NCI-H446 (cell line): Measurements from ENCODE around the gene SOWAHC.
"Not testable (repeated sequence)": the region's sequence is repeated elsewhere in the genome, so short reads cannot be mapped to it uniquely, and the experiment has no call there.

Experiments used
- DNase-seq, 2 experiments: peaks; one replicate each; lab custom pipeline; 2025; lab: John Stamatoyannopoulos, UW

SOWAHC gene, protein sequence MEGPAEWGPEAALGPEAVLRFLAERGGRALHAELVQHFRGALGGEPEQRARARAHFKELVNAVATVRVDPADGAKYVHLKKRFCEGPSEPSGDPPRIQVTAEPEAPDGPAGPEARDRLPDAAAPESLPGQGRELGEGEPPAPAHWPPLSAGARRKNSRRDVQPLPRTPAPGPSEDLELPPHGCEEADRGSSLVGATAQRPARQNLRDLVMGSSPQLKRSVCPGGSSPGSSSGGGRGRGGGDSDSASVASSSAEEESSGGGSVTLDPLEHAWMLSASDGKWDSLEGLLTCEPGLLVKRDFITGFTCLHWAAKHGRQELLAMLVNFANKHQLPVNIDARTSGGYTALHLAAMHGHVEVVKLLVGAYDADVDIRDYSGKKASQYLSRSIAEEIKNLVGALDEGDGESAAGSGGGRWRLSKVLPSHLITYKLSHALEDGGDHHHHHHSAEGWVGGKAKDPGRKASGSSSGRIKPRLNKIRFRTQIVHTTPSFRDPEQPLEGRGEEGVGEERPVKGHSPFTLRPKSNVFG

DNA sequence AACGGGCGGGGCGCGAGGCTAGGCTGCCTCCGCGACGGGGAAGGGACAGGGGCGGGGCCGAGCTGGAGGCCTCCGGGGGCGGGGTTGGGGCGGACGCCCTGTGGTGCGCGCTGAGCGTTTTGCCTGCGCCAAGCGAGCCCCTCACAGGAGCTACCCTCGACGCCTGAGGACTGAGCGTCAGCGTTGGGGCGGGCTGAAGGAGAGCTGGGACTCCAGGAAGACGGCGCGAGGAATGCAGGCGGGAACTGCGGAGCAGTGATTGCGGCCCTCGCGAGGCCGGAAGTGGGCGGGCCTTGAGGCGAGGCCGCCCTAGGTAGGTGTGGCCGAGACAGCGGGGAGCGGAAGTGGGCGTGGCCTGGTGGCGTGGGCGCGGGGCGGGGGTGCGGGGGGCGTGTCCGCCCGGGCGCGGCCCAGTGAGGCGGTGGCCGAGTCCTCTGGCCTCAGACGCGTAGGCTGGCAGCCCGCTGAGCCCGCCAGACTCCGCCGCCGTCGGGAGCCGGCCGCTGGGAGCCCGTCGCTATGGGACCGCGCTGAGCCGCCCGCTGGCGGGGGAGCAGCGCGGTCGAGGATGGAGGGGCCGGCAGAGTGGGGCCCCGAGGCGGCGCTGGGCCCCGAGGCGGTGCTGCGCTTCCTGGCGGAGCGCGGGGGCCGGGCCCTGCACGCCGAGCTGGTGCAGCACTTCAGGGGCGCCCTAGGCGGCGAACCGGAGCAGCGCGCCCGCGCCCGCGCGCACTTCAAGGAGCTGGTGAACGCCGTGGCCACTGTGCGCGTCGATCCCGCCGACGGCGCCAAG lies at the start of gene SOWAHC, which contains the start of gene SEPTIN10:
SOWAHC (plus strand) TSS at position 443 of the 793 bp plus-strand sequence; CDS start at position 569, 126 bp downstream.
SEPTIN10 (minus strand) TSS at position 45 of the 793 bp plus-strand sequence. CDS start 139 bp downstream, outside the sequence.
- peak; percentile 88 to 99 for DNase-seq

DNA sequence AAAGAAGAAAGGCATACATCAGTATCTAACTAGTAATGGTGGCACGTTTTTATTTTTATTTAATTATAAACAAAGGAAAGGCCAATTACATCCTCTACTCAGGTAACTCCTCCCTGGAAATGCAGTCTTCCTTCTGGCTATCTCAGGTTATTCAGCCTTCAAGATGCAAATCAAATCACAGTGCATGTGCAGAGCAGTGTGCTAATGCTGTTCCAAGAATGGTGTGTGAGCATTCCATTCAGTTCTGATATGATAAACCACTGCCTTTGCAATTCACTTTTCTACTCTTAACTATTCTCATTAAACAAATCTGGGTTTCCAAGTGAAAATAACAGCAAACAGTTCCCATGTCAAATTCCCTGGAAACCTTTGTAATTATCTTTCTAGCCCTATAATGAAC lies 38.8 kb upstream of the SOWAHC start:
- DNase-seq = no peak

DNA sequence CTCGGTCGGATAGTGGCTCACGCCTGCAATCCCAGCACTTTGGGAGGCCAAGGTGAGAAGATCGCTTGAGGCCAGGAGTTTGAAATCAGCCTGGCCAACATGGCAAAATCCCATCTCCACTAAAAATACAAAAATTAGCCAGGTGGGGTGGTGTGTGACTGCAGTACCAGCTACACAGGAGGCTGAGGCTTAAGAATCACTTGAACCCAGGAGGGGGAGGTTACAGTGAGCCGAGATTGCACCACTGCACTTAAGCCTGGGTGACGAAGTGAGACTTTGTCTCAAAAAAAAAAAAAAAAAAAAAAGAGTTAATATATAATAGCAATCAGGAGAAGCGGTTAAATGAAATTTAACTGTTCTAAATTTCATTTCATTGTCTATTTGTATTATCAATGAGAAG lies 36.5 kb upstream of the SOWAHC start:
- DNase-seq = not testable (repeated sequence)

DNA sequence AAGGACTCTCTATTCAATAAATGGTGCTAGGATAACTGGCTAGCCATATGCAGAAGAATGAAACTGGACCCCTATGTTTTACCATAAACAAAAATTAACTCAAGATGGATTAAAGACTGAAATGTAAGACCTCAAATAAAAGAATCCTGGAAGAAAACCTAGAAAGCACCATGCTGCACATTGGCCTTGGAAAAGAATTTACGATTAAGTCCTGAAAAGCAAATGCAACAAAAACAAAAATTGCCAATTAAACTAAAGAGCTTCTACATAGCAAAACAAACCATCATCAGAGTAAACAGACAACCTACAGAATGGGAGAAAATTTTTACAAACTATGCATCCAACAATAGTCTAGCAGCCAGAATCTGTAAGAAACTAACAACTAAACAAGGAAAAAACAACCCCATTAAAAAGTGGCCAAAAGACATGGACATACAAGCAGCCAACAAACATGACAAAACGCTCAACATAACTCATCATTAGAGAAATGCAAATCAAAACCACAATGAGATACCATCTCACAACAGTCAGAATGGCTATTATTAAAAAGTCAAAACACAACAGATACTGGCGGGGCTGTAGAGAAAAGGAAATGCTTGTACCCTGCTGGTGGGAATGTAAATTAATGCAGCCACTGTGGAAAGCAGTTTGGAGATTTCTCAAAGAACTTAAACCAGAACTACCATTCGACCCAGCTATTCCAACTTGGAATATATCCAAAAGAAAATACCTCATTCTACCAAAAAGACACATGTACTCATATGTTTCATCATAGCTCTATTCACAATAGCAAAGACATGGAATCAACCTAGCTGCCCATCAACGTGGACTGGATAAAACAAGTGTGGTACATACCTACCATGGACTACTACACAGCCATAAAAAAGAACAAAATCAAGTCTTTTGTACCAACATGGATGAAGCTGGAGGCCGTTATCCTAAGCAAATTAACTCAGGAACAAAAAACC lies 31.0 kb upstream of the SOWAHC start:
- no peak for DNase-seq

DNA sequence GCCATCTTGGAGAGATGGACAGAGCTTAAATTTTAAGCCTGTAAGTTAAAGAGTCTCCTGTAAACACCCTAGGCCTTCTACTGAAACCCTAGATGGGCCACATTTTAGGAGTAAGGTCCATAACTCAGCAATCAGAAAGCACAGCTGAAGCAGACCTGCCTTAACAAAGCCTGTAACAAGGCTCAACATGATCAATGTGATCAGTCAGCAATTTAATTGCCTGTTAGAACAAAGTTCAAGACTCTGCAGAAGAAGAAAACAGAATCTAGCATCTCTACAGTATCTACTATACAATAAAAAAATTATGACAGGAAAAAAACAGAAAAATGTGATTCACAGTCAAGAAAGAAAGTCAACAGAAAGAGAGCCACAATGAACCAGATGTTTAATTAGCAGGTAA lies 27.5 kb upstream of the SOWAHC start:
- no peak for DNase-seq

DNA sequence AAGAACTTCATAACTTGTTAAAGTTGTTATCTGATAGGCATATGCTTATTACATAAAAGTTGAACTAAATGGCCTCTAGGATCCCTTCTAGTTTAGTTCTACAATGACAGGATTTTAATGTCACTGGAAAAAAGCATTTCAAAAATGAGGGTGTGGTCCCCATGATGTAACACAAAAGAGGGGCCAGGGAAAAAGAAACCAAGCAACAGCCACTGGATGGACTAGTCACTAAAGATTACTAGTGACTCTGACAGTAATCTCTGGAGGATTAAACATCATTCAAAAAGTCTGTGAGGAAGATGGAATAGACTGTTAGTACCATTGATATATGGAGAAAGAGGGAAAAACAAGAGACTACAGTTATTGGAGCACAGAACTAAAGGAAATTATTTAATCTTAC lies 23.0 kb upstream of the SOWAHC start:
- no peak for DNase-seq

DNA sequence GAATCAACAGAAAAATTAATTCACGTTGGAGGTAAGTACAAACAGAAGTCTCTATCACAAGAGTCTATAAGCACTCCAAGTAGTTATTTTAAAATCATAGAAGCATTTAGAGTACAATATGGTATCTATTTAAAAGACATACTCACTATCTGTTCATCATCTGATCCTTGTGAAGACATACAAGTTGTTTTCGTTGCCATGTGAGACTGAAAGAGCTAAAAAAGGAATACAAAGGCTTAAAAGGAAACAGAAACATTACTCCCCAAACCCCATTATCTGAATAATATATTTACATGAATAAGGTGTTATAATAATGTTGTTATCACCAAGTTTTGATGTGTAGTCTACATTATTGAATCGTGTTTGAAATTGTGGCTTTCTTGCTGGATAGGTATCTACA lies 21.3 kb upstream of the SOWAHC start:
- DNase-seq = no peak

DNA sequence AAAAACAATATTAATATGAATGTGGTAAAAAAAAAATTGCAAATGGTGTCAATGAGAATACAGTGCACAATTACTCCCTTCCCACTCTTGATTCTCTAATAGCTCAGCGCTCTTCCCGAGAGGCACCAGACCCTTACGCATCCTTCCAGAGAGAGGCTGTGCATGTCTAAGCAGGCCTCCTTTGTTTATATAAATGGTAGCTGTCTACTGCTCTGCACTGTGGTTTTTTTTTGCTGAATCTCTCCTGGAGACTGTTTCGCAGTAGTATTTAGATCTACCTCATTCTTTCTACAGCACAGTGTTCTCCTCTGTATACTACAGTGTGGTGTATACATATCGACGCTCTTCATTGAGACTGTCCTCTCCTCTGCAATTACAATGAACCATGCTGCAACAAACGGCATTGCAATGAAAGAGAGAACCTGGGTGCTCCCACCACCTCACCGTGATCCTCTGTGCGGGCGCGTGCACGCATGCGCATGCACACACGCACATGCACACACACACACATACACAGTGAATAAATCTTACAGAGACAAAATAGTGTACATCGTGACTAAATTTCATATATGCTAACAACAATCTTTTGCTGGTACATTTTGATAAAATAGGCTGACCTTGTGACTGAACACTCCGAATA lies 19.8 kb upstream of the SOWAHC start:
- no peak for DNase-seq

DNA sequence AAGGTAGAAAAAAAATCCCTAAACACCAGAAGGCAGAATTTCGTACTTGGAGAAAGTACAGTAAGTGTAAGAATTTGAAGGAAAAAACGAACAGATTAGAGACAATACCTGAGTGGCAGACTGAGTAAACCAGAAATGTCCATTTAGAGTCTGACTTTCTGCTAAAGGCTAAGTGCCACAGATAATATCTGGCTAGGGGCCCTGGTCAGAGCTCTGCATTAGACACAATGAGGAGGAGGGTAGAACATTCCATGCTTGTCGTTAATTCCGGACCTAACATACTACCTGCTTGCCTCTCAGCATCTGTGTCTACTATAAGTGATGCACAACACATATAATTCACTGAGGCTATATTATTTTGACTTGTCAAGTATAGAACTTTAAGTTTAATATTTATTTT lies 18.5 kb upstream of the SOWAHC start:
- no peak for DNase-seq

DNA sequence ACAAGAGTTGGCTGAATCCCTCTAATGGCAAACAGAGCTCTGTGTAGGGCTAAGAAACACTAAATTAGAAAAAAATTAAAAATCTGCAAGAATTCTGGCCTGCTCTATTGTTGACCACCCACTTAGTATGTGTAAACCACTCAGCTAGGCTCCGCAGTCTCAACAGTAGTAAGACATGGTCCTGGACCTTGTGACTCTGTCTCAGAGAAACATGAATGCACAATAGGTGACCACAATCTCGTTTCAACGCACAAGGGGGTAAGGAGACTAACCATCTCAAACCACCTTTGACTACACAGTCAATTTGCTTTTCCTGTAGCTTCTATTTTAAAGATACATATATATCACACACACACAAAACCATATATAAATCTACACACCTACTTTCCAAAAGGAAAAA lies 16.9 kb upstream of the SOWAHC start:
- DNase-seq = no peak

DNA sequence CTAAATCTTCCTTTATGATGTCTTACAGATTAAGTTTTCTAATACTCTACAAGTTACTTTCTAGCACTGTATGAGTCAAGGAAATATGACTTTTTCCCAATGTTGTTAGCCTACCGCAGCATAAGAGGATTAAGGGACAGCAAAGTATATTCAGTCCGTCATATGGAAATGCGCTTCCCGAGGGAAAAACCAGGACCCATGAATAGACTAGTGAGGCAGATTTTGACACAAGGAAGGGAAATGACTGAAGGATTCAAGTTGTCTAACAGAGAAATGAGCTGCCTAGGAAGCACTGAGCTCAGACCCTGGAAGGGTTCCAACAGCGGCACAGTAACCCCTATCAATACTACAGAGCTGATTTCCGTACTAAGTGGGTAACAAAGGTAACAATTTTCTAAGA lies 12.4 kb upstream of the SOWAHC start:
- no peak for DNase-seq

DNA sequence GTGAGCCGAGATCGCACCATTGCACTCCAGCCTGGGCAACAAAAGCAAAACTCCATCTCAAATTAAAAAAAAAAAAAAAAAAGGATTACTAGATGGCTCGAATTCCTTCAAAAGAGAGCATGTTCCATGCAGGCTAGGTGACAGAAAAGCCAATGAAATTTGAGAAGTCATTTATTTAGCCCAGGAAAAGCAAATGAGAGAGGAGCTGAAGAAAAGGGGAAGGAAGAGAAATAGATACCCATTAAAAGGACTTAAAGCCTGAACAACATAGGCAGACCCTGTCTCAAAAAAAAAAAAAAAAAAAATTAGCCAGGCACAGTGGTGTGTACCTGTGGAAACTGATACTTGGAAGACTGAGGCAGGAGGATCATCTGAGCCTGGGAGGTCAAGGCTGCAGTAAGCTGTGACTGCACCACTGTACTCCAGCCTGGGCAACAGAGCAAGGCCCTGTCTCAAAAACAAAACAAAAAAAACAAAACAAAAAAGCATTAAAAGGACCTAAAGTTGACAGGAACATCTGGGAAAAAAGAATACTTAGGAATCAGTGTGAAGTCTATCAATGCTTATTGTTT lies 11.5 kb upstream of the SOWAHC start:
- no peak for DNase-seq

DNA sequence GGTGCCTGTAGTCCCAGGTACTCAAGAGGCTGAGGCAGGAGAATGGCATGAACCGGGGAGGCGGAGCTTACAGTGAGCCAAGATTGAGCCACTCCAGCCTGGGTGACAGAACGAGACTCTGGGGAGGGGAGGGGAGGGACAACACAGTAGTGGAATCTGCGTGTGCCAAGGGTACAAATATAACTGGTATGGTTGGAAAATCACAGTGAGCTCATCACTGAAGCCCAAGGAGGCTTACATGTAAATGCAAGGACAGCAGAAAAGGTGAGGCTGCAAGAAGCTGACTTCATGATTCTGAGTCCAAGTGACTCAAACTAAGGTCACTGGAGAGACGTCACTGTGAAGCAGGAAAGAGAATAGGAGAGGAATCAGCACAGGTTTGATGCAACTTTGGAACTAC lies 9.6 kb upstream of the SOWAHC start:
- DNase-seq = no peak

DNA sequence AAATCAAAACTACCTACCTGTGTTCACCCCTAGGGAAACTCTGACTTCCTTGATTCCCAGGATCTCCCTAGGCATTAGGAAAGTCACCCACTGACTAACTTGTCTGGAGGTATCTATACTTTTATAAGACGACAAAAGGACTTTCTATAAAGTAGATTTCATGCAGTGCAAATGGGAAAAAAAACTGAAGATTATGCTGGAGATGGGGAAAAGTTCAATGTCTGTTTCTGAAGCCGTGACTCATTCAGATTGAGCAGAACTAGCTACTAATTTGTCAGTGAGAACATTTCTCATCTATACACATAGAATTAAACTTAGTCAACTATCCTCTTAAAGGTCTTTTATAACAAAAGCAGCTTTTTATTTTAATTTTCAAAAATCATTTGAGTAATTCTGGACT lies 6.4 kb upstream of the SOWAHC start:
- DNase-seq = no peak

DNA sequence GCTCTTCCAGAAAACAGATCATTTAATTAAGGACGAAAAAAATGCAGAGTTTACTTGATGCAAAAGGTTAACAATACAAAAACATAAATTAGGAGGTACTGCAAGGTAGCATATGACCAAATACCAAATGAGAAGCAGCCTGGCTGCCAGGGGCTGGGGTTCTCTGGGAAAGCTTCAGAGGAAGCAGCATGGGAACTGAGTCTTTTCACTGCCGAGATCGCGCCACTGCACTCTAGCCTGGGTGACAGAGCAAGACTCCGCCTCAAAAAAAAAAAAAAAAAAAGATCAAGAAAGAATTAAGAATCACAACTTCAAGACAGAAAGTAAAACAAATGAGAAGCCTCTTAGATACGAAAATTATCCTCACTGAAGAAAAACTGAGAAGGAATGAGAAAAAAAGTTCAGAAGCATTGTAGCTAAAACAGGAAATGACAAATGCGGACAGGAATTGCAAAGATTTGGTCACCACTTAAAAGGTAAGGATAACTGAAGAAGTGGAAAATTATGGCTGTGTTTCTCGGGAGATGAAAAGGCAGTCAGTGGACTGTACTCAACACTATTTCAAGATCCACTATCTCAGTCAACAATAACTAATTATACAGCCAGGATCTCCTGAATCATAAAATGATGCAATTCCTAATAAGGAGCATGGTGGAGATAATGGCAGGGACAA lies 4.7 kb upstream of the SOWAHC start:
- no peak for DNase-seq

DNA sequence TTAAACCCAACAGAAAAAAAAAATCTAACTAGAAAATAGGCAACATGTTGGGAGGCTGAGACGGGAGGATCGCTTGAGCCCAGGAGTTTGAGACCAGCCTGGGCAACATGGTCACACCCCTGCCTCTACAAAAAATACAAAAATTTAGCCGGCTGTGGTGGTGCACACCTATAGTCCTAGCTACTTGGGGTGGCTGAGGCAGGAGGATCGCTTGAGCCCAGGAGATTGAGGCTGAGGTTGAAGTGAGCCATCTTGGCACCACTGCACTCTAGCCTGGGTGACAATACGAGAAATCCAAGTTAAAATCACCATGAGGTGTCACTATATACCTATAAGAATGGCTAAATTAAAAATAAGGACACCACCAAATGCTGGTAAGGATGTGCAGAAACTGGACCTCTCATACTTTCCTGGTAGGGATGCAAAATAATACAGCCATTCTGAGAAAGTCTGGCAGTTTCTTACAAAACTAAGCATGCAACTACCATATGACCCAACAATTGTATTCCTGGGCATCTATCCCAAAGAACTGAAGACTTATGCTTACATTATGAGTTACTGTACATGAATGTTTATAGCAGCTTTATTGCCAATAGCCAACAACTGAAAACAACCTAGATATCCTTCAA lies 2.6 kb upstream of the SOWAHC start:
- DNase-seq = peak in 1 of 2 experiments; percentile 26

DNA sequence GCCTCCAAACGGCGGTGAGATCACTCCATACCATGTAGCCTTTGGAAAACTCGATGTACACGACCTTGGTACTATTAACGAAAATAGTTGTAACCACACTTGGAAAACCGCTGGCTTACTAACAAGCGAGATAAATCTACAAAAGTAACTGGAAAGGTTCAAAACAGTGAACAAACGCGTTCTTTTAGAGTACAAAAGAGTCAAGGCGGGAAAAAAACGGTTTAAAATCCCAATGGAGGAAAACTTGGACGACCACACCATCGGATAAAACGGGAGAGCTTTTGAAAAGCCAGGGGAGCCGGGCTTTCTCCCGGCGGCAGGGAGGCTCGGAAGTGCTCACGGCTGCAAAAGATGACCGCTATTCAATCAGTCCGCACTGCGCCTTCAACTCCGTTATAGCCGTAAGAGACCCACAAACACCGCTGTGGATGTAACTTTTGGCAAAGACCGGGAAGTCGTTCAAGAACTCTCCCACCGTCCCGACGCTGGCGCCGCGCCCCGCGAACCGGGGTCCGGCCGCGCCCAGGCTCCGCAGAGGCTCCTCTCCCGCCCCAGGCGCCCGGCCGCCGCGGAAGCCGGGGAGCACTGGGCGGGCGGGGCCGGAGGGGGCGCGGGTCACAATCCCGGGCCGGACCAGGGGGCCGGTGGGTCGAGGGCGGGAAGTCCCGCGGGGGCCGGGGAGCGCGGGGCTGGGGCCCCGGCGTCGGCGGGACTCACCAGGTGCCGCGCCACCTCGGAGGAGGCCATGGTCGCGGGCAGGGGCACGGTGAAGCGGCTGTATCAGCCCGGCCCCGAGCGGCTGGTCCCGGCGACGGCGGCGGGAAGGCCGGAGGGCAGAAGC lies 863 bp upstream of the SOWAHC start:
- peak in 1 of 2 experiments; percentile 52 for DNase-seq

DNA sequence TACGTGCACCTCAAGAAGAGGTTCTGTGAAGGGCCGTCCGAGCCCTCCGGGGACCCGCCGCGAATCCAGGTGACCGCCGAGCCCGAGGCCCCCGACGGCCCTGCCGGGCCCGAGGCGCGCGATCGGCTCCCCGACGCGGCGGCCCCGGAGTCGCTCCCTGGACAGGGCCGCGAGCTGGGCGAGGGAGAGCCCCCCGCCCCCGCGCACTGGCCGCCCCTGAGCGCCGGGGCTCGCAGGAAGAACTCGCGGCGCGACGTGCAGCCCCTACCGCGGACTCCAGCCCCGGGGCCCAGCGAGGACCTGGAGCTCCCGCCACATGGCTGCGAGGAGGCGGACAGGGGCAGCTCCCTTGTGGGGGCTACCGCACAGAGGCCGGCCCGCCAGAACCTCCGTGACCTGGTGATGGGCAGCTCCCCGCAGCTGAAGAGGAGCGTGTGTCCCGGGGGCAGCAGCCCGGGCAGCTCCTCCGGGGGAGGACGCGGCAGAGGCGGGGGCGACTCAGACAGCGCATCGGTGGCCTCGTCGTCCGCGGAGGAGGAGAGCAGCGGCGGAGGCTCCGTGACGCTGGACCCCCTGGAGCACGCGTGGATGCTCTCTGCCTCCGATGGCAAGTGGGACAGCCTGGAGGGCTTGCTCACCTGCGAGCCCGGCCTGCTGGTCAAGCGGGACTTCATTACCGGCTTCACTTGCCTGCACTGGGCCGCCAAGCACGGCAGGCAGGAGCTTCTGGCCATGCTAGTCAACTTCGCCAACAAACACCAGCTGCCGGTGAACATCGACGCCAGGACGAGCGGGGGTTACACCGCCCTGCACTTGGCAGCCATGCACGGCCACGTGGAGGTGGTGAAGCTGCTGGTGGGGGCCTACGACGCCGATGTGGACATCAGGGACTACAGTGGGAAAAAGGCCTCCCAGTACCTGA lies 812 bp downstream of the SOWAHC start:
- DNase-seq = peak; percentile 50 to 82
